AG10803 (cell line): Measurements from ENCODE around the gene MSANTD1.

Source experiments
- DNase-seq: peaks from one replicate; pipeline ENCODE4 v3.0.0; 2010; ENCODE audit warnings: low read depth
- H3K4me3 ChIP-seq: 2 replicates; pipeline ENCODE4 v1.5.1; 2011; ENCODE audit warnings: mild to moderate bottlenecking, low read length, control low read depth
- CTCF ChIP-seq: conservative IDR thresholded peaks from 2 replicates; pipeline ENCODE4 v1.5.1; 2011; ENCODE audit warnings: mild to moderate bottlenecking, low read length, control low read depth, inconsistent platforms

MSANTD1 gene

GRCh38 chr4:3302786-3303564, 54.0 kb downstream of the MSANTD1 start:
- no peak overlapping the region for H3K4me3 ChIP-seq
- TF ChIP-seq CTCF: no peak
- no peak for DNase-seq

- no peak overlapping the region for H3K4me3 ChIP-seq
- no peak for DNase-seq
- no peak for TF ChIP-seq CTCF
Observed at GRCh38 chr4:3303565-3303824, 54.5 kb downstream of the MSANTD1 start.

- no peak overlapping the region for H3K4me3 ChIP-seq
- no peak for DNase-seq
- TF ChIP-seq CTCF: no peak
Observed at GRCh38 chr4:3303923-3304710, 55.2 kb downstream of the MSANTD1 start.

- H3K4me3 ChIP-seq: no peak overlapping the region
- no peak for TF ChIP-seq CTCF
- no peak for DNase-seq
Observed at GRCh38 chr4:3304831-3305609, 56.1 kb downstream of the MSANTD1 start.

- H3K4me3 ChIP-seq: no peak overlapping the region
- no peak for DNase-seq
- TF ChIP-seq CTCF: no peak
Observed at GRCh38 chr4:3305610-3306371, 56.8 kb downstream of the MSANTD1 start.
